Bronchial epithelial cell (primary cell): ENCODE results near the gene TFE3. TPM values are rescaled to one million over a fixed set of nuclear protein-coding genes. Genes with fewer than 3 reads are reported as not detected.
"Not testable (repeated sequence)": the region's sequence is repeated elsewhere in the genome, so short reads cannot be mapped to it uniquely, and the experiment has no call there.

Experiments used
- DNase-seq: peaks from one replicate; pipeline ENCODE4 v3.0.0-alpha.2; 2010; ENCODE audit warnings: low read depth
- FAIRE-seq: peaks from 2 replicates; lab custom pipeline; 2011; peaks lifted over from hg19 to GRCh38; lab: Jason Lieb, UNC
- H3K27me3 ChIP-seq: 2 replicates; pipeline ENCODE4 v1.5.1; 2011; ENCODE audit warnings: low read length; ENCODE audit not compliant: control insufficient read depth, insufficient read depth
- H3K36me3 ChIP-seq: 2 replicates; pipeline ENCODE4 v1.5.1; 2011; ENCODE audit warnings: low read length; ENCODE audit not compliant: control insufficient read depth, insufficient read depth
- H3K4me3 ChIP-seq: 2 replicates; pipeline ENCODE4 v1.5.1; 2011; ENCODE audit warnings: mild to moderate bottlenecking, low read depth, low read length, control low read depth
- total RNA-seq: library from RNA; depleted of rRNA; stranded (reverse); fragments of >200 nt; gene quantifications from 2 replicates; pipeline ENCODE4 v1.2.1, GENCODE V29; 2014
- TF ChIP-seq, protein P1 (sequence below): IDR thresholded peaks from 2 replicates; pipeline ENCODE4 v1.5.1; 2011; ENCODE audit warnings: mild to moderate bottlenecking, moderate library complexity, low read length, control low read depth, inconsistent platforms; ENCODE audit not compliant: insufficient read depth, severe bottlenecking

TFE3 gene
- total RNA-seq, 1 donor from 2014 or later, result 8.7 TPM

DNA sequence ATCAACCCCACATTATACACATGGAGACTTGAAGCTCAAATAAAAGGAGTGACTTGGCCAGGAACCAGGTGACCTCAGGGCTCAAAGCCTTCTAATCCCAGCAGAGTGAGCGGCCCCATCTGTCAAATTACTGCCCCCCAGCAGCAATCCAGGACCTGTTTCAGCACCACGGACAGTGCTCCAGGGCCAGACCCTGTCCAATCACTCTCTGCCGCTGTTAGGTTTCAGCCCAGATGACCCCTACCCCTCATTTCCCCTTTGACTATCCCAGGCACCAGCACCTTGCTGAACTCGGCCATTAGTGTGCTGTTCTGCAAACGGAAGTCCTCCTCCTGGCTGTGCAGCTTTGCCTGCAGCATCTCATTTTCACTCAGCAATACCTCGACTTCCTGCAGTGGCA lies 46.2 kb downstream of the TFE3 start:
- Histone ChIP-seq H3K36me3 (peaks cover 12% of the 10 kb centered on the region), H3K27me3 (no peaks in the 10 kb centered on the region), H3K4me3 (no peak overlapping the region)
- TF ChIP-seq, protein P1, sequence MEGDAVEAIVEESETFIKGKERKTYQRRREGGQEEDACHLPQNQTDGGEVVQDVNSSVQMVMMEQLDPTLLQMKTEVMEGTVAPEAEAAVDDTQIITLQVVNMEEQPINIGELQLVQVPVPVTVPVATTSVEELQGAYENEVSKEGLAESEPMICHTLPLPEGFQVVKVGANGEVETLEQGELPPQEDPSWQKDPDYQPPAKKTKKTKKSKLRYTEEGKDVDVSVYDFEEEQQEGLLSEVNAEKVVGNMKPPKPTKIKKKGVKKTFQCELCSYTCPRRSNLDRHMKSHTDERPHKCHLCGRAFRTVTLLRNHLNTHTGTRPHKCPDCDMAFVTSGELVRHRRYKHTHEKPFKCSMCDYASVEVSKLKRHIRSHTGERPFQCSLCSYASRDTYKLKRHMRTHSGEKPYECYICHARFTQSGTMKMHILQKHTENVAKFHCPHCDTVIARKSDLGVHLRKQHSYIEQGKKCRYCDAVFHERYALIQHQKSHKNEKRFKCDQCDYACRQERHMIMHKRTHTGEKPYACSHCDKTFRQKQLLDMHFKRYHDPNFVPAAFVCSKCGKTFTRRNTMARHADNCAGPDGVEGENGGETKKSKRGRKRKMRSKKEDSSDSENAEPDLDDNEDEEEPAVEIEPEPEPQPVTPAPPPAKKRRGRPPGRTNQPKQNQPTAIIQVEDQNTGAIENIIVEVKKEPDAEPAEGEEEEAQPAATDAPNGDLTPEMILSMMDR, result no peak
- FAIRE-seq (no peak), DNase-seq (no peak)

DNA sequence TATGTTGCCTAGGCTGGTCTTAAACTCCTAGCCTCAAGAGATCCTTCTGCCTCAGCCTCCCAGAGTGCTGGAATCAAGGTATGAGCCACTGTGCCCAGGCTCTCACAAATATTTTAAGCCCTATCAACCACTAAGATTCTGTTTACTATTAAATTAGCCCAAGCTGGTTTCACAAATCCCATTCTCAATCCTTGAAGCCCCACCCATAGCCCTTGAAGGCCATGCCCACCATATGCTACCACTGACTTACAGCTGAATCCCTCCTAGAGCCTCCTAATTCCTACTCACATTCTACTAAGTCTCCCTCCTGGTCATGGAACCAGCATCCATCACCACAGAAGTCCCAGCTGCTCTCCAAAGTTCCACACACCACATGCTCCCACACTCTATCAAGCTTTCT lies 50.8 kb downstream of the TFE3 start:
- no peak overlapping the region for H3K4me3 ChIP-seq
- no peak for FAIRE-seq

DNA sequence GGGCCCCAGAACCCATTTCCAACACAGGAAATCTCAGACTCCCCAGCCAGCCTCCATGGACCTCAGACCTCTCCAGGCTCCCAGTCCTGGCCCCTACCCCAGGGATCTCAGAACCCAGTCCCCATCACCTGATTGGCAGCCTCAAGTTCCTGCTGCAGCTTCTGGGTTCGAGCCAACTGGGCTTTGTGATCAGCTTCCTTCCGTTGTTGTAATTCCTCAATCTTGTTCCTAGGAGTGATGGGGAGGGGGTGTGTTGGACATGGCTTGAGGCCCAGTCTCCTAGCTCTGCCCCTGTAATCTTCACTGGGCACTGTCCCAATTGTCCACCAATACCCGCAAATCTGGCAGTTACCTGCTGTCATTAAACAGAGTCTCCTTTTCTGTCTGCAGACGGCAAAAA lies 53.7 kb downstream of the TFE3 start:
- Histone ChIP-seq H3K27me3 (no peaks in the 10 kb centered on the region), H3K36me3 (peaks cover 5% of the 10 kb centered on the region), H3K4me3 (no peak overlapping the region)
- TF ChIP-seq, protein P1, result no peak
- no peak for FAIRE-seq
- no peak for DNase-seq

More for the DNA sequence above, 50.8 kb downstream of the TFE3 start:
- H3K36me3 ChIP-seq, result peaks cover 6% of the 10 kb centered on the region
- TF ChIP-seq, protein P1, result no peak
- no peak for DNase-seq
- H3K27me3 ChIP-seq, result no peaks in the 10 kb centered on the region

DNA sequence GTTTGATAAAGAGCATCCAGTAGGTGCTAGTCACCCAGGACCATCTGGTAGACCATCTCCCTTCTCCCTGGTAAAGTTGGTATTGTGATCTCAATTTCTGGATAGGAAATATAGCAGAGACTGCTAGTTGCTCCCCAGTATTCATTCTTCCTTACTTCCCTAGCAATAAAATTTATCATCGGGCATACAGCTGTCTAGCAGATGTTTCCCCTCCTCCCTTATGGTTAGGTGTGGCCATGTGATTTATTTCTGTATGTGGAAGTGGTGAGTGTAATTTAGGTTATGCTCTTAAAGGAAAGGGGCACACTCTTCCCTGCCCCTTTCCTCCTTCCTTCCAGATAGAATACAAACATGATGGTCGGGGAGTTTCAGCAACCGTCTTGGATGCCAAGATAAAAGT lies 59.3 kb downstream of the TFE3 start:
- peaks cover 5% of the 10 kb centered on the region for H3K36me3 ChIP-seq
- TF ChIP-seq, protein P1, result no peak
- DNase-seq, result no peak
- no peak for FAIRE-seq
- H3K4me3 ChIP-seq, result no peak overlapping the region
- no peaks in the 10 kb centered on the region for H3K27me3 ChIP-seq

DNA sequence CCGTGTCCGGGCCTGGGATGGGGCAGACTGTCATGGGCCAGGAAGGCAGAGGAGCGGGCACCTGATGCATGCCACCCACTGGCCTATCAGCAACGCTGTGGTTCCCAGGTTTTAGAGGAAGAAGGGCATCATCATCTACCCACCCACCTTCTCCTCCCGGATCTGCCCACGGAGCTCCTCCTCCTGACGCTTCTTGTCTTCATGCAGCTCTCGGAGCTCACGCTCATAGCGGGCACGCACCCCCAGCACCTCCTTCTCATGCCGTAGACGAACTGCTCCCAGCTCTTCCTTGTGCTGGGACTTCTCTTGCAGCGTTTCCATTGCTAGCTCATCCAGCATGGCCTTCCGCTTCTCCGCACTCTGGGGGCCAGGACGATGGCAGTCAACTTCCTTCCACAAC lies 60.1 kb downstream of the TFE3 start:
- FAIRE-seq (no peak), DNase-seq (no peak)
- Histone ChIP-seq H3K36me3 (peaks cover 5% of the 10 kb centered on the region), H3K27me3 (no peaks in the 10 kb centered on the region), H3K4me3 (no peak overlapping the region)
- TF ChIP-seq, protein P1, result no peak

DNA sequence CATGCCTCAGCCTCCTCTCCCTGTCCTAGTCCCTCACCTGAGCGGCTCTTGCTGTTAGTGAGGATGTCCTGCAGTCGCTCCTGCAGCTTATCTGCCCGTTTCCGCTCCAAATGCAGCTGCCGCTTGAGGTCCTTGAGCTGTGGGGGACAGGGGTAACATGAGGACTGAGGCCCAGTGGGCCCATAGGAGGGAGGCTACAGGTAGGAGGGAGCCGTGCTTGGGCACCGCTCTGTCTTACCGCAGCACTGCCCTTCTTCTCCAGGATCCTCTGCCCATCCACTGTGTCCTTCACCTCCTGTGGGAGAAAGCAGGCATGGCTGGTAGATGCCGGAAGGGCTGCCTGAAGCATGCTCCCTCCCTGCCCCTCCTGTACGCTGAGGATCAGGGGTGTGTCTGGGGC lies 62.0 kb downstream of the TFE3 start:
- TF ChIP-seq, protein P1, result no peak
- DNase-seq (no peak), FAIRE-seq (no peak)
- Histone ChIP-seq H3K36me3 (peaks cover 5% of the 10 kb centered on the region), H3K4me3 (no peak overlapping the region), H3K27me3 (no peaks in the 10 kb centered on the region)

DNA sequence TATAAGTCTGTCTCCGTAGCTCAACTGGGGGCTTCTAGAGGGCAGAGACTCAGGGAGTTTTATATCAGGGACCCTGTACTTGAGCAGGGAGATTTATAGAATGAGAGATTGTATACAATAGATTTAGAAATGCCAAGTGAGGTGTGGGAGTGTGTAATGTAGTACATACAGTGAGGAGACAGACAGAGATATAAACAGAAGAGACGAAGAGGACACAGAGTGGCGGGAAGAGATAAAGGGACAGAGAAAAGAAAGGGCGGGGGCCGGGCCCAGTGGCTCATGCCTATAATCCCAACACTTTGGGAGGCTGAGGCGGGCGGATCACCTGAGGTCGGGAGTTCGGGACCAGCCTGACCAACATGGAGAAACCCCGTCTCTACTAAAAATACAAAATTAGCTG lies 62.8 kb downstream of the TFE3 start:
- not testable (repeated sequence) for H3K4me3 ChIP-seq, H3K27me3 ChIP-seq, FAIRE-seq, DNase-seq, H3K36me3 ChIP-seq
